Mucosa of descending colon (tissue), 3 donors: ENCODE measurements around the gene BCL2L2. TPM values are rescaled to one million over a fixed set of nuclear protein-coding genes. Genes with fewer than 3 reads are reported as not detected.
A peak's percentile ranks its signal among the peaks of the same experiment; 100 is the strongest.

ENCODE experiments used
- ATAC-seq: fragments of 200-7000 bp; cut with Tn5 transposase; one replicate; pipeline ENCODE4 v1.9.1; 2020; ENCODE audit warnings: mild to moderate bottlenecking, moderate library complexity
- DNase-seq, 3 donors: peaks; one replicate each; pipeline ENCODE4 v3.0.0-alpha.2; 2020
- H3K36me3 ChIP-seq: fragments of 200-600 bp; one replicate; pipeline ENCODE4 v1.8.0; 2021; ENCODE audit warnings: low read depth, mild to moderate bottlenecking
- H3K4me1 ChIP-seq: fragments of 200-600 bp; one replicate; pipeline ENCODE4 v1.8.0; 2021; ENCODE audit warnings: low read depth, mild to moderate bottlenecking
- H3K4me3 ChIP-seq: fragments of 200-600 bp; one replicate; pipeline ENCODE4 v1.8.0; 2021; ENCODE audit warnings: mild to moderate bottlenecking
- H3K9me3 ChIP-seq: fragments of 200-600 bp; one replicate; pipeline ENCODE4 v1.8.0; 2021; ENCODE audit warnings: mild to moderate bottlenecking
- CTCF ChIP-seq: fragments of 200-600 bp; IDR thresholded peaks from one replicate; pipeline ENCODE4 v1.8.0; 2022; ENCODE audit warnings: antibody characterized with exemption, mild to moderate bottlenecking
- intact Hi-C, 2 donors: fragments of 100-400 bp; cut with DNase I in 1 of 2; cut with micrococcal nuclease in 1 of 2; formaldehyde crosslinking; loops; one replicate each; pipeline versions ENCODE4 v1.11.0 to v1.11.1; 2022; cut with DNase I, micrococcal nuclease
- total RNA-seq, 3 donors: library from RNA; stranded (reverse); fragmentation: NEBNext Ultra II Directional in 2 of 3; extraction: Animal tissue kit (Norgen Biotek cat#: 25700) in 2 of 3; gene quantifications; one replicate each; pipeline versions ENCODE4 v1.2.1 to v1.2.4, GENCODE V29; 2021 to 2023
- donor health status: DM: no; HTN: no; CAD: no; lungs with moderate emphysema.
- donor health status: DM: no; HTN: no; CAD: no.
- donor health status: DM: no; HTN: yes; CAD: no.

BCL2L2 gene
- total RNA-seq, 3 donors from 2014 or later = 40.6 to 116 (median 41.4) TPM

DNA sequence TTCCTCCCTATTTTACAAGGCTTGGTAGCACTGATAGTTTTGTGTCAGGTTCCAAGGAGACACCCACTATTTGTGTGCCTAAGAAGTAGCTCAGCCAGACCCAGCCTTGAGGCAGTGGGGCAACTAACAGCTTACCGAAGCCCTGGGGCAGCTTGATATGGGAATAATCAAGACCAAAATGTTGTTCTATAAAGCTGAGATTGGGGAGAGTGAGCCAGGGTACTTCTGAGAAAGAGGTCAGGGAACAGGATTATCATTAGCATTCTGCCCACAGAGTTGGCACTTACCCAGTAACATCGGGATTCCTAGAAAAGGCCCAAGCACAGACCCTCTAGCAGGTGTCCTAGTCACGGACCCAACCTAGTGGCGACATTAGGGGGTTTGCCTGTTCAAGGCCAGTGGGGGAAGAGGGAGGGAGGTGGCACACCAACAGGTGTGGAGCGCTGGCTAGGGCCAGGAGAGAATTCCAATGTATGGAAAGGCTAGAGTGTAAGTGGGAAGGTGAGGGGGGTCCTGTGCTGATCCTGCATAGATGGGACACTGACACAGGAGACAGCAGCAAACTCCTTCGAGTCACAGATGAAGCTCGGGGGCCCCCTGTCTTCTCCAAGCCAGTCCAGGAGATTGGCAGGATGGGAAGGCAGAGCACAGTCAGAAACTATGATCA is 8.9 kb upstream of the BCL2L2 start:
- DNase-seq (no peak), ATAC-seq (no peak)
- Histone ChIP-seq H3K36me3 (no peaks in the 10 kb centered on the region), H3K9me3 (no peaks in the 10 kb centered on the region), H3K4me1 (peaks cover 12% of the 10 kb centered on the region), H3K4me3 (no peak overlapping the region)
- intact Hi-C loops = no loop called here
- TF ChIP-seq CTCF = no peak

DNA sequence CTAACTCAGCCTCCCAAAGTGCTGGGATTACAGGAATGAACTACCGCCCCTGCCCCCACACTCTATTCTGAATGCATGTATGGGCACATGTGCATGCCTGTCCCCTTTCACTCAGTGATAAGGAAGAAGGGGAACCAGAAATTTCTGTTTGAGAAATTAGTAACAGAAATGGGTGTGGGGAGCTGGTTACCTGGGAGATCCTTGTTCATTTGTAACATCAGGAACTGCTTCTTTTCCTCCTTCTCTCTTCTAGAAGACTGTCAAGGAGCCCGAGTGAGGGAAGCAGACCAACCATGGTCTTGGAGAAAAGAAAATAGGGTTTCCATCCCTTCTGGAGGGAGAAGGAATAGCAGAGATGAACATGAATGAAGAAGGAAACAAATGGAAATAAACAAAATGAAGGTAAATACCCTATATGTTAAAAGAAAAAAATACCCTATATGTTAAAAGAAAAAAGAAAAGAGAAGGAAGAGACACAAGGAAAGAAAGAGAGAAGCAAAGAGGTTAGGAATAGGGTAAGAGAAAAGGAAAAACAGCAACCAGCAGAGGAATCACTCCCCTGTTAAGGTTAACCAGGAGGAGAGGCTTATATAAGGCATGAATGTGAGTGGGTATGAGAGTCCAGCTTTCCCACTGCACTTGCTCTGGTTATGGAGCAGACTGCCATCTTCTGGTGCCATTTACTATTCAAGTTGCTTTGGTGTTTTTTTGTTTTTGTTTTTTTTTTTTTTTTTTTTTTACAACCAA is 7.2 kb upstream of the BCL2L2 start:
- Histone ChIP-seq H3K4me1 (peaks cover 17% of the 10 kb centered on the region), H3K4me3 (no peak overlapping the region), H3K9me3 (no peaks in the 10 kb centered on the region), H3K36me3 (no peaks in the 10 kb centered on the region)
- intact Hi-C loops = no loop called here
- no peak for ATAC-seq
- DNase-seq = no peak
- TF ChIP-seq CTCF = no peak

GRCh38 chr14:23299986-23300686 is 6.5 kb upstream of the BCL2L2 start:
- DNase-seq = no peak
- Histone ChIP-seq H3K9me3 (no peaks in the 10 kb centered on the region), H3K4me1 (peaks cover 21% of the 10 kb centered on the region), H3K4me3 (no peak overlapping the region), H3K36me3 (no peaks in the 10 kb centered on the region)
- intact Hi-C loops = no loop called here
- no peak for ATAC-seq
- TF ChIP-seq CTCF = no peak

GRCh38 chr14:23300687-23301223 is 5.9 kb upstream of the BCL2L2 start:
- ATAC-seq = no peak
- intact Hi-C loops = no loop called here
- H3K9me3 ChIP-seq = no peaks in the 10 kb centered on the region
- no peak for TF ChIP-seq CTCF
- DNase-seq = peak in 2 of 3 donors; percentile 48 to 62
- H3K4me1 ChIP-seq = peaks cover 27% of the 10 kb centered on the region
- no peaks in the 10 kb centered on the region for H3K36me3 ChIP-seq
- peak overlapping the region; percentile 20 for H3K4me3 ChIP-seq

DNA sequence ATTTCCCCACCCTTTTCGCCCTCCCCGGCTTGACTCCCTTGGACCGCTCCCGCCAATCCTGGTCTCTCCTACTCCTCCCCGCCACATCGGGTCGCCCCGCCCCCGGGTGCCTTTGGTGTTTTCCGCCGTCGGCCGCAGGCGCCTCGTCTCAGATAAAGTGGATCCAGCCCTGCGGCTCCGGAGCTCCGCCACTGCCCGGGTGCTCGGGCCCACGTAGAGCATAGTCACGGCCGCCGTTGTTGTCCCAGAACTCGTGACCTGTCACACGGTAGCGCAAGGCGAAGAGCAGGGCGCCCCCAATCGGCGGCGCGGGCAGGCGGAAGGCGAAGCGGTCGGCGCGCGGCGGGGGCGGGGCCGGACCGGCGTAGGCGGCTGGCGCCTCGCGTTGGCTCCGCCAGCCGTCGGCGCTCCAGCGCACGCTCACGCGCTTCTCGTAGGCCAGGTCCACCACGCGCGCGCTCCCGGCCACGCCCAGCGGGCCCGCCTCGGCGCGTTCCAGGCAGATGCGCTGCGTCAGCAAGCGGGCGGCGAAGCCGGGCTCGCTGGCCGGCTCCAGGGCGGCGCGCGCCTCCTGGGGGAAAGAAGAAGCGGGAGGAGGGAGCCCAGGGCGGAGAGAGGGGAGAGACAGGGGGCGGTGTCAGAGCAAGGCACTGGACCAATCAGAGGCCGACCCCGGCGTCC is 5.2 kb upstream of the BCL2L2 start:
- Histone ChIP-seq H3K4me1 (peaks cover 32% of the 10 kb centered on the region), H3K36me3 (no peaks in the 10 kb centered on the region), H3K4me3 (peak overlapping the region; percentile 31), H3K9me3 (no peaks in the 10 kb centered on the region)
- intact Hi-C loops = no loop called here
- DNase-seq (peak; percentile 97 to 99 (median 99)), ATAC-seq (peak; percentile 87)
- TF ChIP-seq CTCF = peak; percentile 79
